Activated T-cell treated with anti-CD3 and anti-CD28 coated beads for 48 hours (primary cell): ENCODE results near the gene ASPHD1.
A peak's percentile ranks its signal among the peaks of the same experiment; 100 is the strongest.
"Not testable (repeated sequence)": the region's sequence is repeated elsewhere in the genome, so short reads cannot be mapped to it uniquely, and the experiment has no call there.

ENCODE experiments used
- DNase-seq: peaks from one replicate; pipeline ENCODE4 v3.0.0-alpha.2; 2020; ENCODE audit warnings: low read depth

Gene ASPHD1

DNA sequence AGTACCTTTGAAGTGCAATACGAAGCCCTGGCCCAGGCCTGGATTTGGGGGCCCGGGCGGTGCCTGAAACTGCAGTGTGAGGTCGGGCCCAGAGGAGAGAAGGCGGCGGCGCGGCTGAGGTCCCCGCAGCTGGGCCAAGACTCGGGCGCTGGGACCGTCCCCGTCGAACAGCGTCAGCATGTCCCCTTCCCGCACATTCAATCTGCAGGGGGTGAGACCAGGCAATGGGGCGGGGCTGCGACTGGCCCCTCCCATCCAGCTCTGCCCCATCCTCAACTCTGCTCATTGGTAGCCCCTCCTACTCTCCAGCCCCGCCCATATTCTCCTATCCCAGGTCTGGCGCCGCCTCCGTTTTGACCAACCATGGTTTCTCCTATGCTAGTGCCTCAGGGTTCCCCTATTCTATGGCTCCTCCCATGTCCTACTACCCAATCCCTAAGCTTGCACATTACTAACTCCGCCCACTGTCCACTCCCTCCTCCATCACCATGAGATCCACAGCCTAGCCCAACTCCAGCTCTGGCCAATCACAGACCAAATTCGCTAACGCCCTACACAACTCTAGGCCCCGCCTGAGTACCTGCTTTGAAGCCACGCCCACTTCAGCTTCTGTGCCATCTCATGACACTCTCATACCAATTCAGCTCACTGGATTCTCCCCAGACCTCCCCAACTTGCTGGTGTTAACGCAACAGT is 22.9 kb upstream of the ASPHD1 start:
- DNase-seq = peak; percentile 72

- no peak for DNase-seq
These were observed 22.1 kb upstream of the ASPHD1 start for GRCh38 chr16:29878172-29878571.

- no peak for DNase-seq
These were observed 19.2 kb upstream of the ASPHD1 start for GRCh38 chr16:29881050-29881449.

DNA sequence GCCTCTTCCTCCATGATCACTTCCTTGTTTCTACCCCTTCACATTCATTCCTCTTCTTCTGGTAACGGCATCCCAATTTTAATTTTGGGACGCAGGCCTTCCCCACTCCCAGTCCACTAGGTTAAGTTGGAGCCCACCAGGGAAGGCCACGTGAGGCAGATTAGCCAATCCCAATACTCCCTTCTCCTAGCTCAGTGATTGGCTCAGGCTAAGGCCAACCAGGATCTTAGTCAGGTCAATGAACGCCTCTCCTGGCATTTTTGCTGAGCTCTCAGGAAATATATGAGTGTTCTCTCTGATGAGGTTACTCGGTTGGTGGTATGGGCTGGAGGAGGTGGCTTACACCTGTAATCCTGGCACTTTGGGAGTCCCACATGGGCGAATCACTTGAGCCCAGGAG is 16.3 kb upstream of the ASPHD1 start:
- no peak for DNase-seq

GRCh38 chr16:29889372-29889771 is 10.9 kb upstream of the ASPHD1 start:
- DNase-seq = not testable (repeated sequence)

- no peak for DNase-seq
These were observed 8.5 kb upstream of the ASPHD1 start for GRCh38 chr16:29891525-29892457.

GRCh38 chr16:29892458-29892813 is 7.9 kb upstream of the ASPHD1 start:
- no peak for DNase-seq

- no peak for DNase-seq
These were observed 6.7 kb upstream of the ASPHD1 start for GRCh38 chr16:29893553-29893952.

DNA sequence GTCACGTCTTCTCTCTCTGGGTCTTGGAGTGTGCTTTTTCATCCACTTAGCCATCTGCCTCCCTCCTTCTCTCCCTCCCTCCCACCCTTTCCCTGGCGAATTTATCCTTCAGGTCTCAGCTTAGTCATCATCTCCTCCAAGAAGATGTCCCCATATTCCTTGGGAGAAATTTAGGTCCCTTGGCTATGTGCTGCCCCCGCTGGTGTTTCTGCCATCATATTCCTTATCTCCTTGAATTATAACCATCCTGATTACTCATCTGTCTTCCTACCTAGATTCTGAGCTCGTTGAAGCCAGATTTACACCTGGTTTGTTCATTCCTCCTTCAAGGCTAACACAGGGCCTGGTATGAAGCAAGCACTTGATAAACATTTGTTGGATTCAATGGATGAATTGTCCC is 5.9 kb upstream of the ASPHD1 start:
- DNase-seq = no peak

- no peak for DNase-seq
These were observed 3.4 kb upstream of the ASPHD1 start for GRCh38 chr16:29896841-29897240.

- no peak for DNase-seq
These were observed 3.0 kb upstream of the ASPHD1 start for GRCh38 chr16:29897333-29897732.

DNA sequence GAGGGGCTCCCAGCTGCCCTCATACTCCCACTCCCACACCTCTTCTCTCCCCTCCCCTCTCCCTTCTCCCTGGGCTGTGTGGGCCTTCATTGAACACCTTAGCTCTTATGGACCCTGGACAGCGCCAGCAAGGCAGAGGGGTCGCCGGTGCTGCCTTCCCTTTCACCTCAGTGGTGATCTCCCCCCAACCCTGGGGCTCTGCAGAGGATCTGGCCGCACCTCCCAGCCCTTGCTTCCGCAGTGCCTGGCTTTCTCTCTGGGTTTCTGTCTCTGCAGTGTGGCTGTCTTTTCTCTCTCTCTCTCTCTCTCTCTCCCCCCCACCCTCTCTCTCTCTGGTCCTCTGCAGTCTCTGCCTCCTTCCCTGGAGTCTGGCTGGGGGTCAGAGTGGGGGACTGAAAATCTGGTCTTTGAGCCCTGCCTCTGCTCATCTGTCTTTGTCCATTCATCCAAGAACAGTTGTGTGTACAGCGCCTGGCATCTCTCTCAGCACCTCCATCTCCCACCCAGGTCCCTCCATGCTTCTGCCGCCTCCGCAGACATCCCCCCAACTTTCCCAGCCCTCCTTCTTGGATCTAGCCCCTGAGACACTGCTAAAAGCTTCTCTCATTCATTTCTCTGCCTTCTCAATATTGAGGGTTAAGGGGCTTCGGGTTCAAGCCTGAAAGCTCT is 2.0 kb upstream of the ASPHD1 start:
- no peak for DNase-seq

DNA sequence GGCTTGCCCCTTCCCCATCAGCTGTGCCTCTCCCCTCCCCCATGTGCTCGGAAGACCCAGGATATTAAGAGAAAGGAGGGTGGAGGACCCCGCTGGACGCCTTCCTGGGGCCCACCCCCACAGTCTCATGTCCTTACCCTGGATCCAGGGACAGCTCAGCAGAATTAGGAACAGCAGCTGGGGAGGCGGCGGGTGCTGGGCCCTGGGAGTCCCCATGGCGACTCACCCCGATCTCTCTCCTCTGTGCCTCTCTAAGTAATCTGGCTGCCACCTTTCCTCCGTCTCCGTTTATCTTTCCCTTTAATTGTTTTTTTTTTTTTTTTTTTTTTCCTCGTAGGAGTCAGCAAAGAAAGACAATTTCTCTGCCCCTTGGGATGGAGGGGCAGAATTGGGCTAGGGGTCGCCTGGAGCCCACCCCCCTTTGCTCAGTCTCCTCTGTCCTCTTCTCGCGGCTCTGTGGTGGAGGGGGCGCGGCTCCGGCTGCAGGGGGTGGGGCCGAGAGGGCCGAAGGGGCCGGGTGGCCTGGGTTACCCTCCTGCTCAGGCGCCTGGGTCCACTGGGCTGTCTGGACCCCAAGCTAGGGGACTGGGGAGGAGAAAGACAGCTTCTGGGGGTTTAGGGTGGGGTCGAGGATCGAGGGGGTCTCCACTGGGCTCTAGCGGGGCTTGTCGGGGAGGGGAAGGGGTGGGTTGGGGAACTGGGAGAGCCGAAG is 1.3 kb upstream of the ASPHD1 start:
- no peak for DNase-seq

- peak; percentile 16 for DNase-seq
These were observed 679 bp upstream of the ASPHD1 start, which contains the start of gene SEZ6L2 for GRCh38 chr16:29899516-29900101. Gene SEZ6L2 (minus strand): TSS chr16:29899550. CDS start chr16:29899019, 531 bp downstream.

DNA sequence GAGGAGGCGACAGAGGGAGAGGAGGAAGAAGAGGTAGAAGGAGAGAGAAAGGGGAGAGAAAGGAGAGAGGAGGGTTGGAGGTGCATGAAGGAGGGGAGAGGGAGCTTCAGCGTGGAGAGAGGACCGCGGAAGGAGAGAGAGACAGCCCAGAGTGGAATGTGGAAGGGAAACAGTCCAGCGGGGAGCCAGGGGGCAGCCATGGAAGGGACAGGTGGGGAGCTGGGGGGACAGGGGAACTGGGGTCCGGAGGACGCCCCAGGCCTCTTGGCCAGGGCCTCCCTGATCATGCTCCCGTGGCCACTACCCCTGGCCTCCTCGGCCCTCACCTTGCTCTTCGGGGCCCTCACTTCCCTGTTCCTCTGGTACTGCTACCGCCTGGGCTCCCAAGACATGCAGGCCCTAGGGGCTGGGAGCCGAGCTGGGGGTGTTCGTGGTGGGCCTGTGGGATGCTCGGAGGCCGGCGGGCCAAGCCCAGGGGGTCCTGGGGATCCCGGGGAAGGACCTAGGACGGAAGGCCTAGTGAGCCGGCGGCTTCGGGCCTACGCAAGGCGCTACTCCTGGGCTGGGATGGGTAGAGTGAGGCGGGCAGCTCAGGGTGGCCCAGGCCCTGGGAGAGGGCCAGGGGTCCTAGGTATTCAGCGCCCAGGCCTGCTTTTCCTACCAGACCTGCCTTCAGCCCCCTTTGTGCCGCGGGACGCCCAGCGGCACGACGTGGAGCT is 759 bp downstream of the ASPHD1 start:
- DNase-seq = no peak

DNA sequence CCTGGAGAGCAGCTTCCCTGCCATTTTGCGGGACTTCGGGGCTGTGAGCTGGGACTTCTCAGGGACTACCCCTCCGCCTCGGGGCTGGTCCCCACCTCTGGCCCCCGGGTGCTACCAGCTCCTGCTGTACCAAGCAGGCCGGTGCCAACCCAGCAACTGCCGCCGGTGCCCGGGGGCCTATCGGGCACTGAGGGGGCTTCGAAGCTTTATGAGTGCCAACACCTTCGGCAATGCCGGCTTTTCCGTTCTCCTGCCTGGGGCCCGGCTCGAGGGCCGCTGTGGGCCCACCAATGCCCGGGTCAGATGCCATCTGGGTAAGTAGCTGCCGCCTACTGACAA is 1.3 kb downstream of the ASPHD1 start:
- DNase-seq = no peak

GRCh38 chr16:29903590-29903989 is 3.3 kb downstream of the ASPHD1 start:
- DNase-seq = no peak

DNA sequence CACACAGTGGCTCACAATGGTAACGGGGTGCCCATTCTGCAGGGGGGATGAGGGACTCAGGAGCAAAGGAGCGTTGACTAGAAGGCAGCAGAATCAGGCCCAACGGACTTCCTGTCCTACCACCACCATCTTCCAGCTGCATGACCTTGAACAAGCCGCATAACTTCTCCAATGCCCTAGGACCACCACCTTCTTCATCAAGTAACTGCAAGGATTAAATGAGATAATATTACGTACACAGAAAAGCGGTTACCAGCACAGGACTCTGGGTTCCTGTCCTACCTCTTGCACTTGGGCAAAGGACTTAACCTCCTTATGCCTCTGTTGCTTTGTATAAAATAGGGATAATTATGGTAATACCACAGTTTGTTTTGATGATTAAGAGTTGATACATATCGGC is 4.7 kb downstream of the ASPHD1 start:
- no peak for DNase-seq

GRCh38 chr16:29905668-29906067 is 5.4 kb downstream of the ASPHD1 start:
- no peak for DNase-seq

DNA sequence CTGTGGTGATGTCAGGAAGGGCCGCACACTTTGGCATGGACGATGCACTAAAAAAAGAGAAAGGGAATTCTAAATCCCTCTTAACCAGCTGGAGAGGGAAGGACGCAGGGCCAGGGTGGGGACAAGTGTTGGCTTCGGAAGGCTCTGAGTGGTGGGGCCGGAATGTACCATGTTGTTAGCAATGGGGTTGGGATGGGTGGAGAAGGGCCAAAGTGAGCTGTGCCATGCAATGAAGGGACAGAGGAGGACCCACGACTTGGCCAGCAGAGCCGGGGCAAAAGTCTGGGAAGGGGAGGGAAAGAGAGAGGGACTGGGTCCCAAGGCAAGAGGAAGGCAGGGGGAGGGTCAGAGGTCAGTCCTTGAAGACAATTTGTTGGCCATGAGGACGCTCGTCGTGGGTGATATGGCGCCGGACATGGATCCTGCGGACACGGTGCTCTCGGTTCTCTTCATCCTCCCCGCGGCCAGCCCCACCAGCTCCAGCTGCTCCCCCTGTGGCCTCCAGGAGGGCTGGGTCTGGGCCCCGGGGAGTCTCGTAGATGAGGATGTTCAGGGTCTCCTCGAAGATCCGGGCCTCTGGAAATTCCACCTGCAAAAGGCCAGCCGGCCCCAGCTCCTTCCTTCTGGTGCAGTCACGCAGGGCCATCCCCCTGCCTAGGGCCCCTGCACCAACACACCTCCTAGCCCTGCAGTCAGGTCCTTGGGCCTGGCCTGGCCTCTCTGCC is 6.4 kb downstream of the ASPHD1 start:
- DNase-seq = no peak

- no peak for DNase-seq
These were observed 7.7 kb downstream of the ASPHD1 start for GRCh38 chr16:29907973-29908372.
